OCI-LY1 (cell line): Measurements from ENCODE around the gene DENND1A.

Source experiments
- CTCF ChIP-seq: fragments of 200-600 bp; sonication (generic), shearing (Covaris generic); IDR thresholded peaks from 2 replicates; pipeline ENCODE4 v1.5.1; 2017; ENCODE audit warnings: mild to moderate bottlenecking, antibody characterized with exemption, low read length, moderate library complexity, mixed read lengths
- EZH2 ChIP-seq: fragments of 200-600 bp; sonication (generic), shearing (Covaris generic); IDR thresholded peaks from 2 replicates; pipeline ENCODE4 v1.8.0; 2017; ENCODE audit warnings: borderline replicate concordance, mixed run types, mild to moderate bottlenecking, antibody characterized with exemption, low read length, moderate library complexity, mixed read lengths

- TF ChIP-seq CTCF (no peak), EZH2 (no peak)
These were observed 238.1 kb downstream of the DENND1A start for GRCh38 chr9:123691765-123692303.
